Measurements from ENCODE around the gene ANKS1B. TPM values are rescaled to one million over a fixed set of nuclear protein-coding genes. Genes with fewer than 3 reads are reported as not detected.

ANKS1B gene
- total RNA-seq, 1 donor from 2014 or later: 5.6 TPM

DNA sequence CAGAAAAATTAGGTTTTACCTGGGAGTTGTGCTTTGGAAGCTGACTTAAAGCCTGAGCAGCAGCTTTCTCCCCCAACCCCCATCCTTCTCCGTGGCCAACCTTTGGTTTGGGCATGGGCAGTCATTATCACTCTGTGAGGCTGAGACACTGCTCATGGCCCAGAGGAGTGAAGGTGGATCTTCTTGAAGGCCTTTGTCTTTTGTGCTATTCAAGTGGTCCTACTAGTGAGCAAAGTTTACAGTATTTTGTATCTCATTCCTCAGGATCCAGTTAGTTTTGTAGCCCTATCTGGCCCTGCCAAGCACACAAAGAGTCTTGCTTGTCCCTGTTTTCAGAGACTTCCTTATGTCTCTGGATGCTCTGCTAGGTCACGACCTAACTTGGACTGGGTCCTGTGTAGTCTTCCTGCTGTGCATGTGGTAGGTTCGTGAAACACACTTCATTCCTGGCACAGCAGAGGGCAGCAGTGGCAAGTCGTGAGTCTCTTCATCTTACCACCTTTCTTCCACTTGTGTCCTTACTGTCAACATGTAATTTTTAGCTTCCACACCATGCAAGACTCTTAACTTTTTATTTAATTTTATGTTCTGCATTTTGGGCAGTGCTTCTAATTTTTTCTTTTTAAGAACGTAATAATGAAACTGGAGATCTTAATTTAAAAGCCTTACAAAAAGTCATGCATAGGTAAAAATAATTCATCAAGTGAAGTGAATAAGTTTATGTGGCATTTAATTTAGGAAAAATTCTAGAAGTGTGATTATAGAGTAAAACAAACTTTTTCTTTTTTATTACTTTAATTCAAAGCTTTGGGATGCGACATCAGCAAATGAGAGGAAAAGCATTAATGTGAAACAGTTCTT, 1285.9 kb downstream of the ANKS1B start:
- H3K36me3 Mint-ChIP-seq (ENCODE audit: low read depth): peaks cover 11% of the 10 kb centered on the region
- H3K9me3 Mint-ChIP-seq: no peaks in the 10 kb centered on the region
- H3K27me3 Mint-ChIP-seq (ENCODE audit: low read depth): no peaks in the 10 kb centered on the region
- TF ChIP-seq, protein P1, sequence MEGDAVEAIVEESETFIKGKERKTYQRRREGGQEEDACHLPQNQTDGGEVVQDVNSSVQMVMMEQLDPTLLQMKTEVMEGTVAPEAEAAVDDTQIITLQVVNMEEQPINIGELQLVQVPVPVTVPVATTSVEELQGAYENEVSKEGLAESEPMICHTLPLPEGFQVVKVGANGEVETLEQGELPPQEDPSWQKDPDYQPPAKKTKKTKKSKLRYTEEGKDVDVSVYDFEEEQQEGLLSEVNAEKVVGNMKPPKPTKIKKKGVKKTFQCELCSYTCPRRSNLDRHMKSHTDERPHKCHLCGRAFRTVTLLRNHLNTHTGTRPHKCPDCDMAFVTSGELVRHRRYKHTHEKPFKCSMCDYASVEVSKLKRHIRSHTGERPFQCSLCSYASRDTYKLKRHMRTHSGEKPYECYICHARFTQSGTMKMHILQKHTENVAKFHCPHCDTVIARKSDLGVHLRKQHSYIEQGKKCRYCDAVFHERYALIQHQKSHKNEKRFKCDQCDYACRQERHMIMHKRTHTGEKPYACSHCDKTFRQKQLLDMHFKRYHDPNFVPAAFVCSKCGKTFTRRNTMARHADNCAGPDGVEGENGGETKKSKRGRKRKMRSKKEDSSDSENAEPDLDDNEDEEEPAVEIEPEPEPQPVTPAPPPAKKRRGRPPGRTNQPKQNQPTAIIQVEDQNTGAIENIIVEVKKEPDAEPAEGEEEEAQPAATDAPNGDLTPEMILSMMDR (conservative IDR thresholded peaks at IDR 0.05): no peak
- H3K27ac Mint-ChIP-seq (ENCODE audit: unreplicated experiment): no peak overlapping the region
- DNase-seq (ENCODE audit: low read depth, low spot score): no peak
- peaks cover 13% of the 10 kb centered on the region for H3K4me1 Mint-ChIP-seq
- no peak overlapping the region for H3K4me3 Mint-ChIP-seq

DNA sequence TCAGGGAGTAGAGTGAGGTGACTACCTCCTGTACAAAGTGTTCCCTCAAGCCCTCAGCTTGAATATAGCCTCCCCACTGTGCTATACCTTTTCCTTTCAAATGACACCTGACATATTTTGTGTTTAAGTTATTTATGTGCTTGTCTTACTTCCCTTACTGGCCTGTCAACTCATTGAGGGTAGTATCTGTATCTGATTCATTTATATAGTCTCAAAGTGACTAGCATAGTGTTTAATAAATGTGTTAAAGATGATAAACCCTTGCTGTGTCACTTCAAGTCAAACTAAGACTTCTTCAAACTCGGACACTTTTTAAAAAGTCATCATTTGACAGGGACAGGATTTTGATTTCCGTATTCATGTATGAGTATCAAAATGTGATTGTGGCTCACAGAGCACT, 1287.5 kb downstream of the ANKS1B start:
- Mint-ChIP-seq H3K4me3 (no peak overlapping the region), H3K4me1 (peaks cover 13% of the 10 kb centered on the region), H3K27me3 (ENCODE audit: low read depth) (no peaks in the 10 kb centered on the region), H3K36me3 (ENCODE audit: low read depth) (peaks cover 11% of the 10 kb centered on the region), H3K27ac (ENCODE audit: unreplicated experiment) (no peak overlapping the region), H3K9me3 (no peaks in the 10 kb centered on the region)
- no peak for DNase-seq (ENCODE audit: low read depth, low spot score)
- TF ChIP-seq, protein P1 (conservative IDR thresholded peaks at IDR 0.05): no peak

DNA sequence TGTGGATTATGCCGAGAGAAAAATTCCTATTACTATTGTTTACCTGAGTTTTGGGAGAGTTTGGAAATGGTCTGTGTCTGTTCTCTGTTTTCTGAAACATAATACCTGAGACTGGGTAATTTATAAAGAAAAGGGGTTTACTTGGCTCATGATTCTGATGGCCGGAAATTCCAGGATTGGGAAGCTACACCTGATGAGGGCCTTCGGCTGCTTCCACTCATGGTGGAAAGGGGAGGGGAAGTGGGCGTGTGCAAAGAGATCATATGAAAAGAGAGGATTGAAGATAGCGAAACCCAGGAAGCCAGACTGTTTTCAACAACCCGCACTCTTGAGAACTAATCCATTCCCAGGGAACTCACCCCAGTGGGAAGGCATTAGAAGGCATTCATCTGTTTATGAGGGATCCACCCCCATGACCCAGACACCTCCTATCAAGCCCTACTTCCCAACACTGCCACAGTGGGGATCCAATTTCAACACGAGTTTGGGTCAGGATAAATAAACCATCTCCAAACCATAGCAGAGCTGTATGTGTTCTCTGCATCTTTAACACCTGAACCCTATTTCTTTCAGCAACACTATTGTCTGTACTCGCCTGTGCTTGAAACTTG, 1288.6 kb downstream of the ANKS1B start:
- H3K4me1 Mint-ChIP-seq: peaks cover 13% of the 10 kb centered on the region
- H3K9me3 Mint-ChIP-seq: no peaks in the 10 kb centered on the region
- TF ChIP-seq, protein P1 (conservative IDR thresholded peaks at IDR 0.05): no peak
- no peaks in the 10 kb centered on the region for H3K27me3 Mint-ChIP-seq (ENCODE audit: low read depth)
- H3K27ac Mint-ChIP-seq (ENCODE audit: unreplicated experiment): peak overlapping the region; percentile 36
- DNase-seq (ENCODE audit: low read depth, low spot score): no peak
- peaks cover 11% of the 10 kb centered on the region for H3K36me3 Mint-ChIP-seq (ENCODE audit: low read depth)
- no peak overlapping the region for H3K4me3 Mint-ChIP-seq

DNA sequence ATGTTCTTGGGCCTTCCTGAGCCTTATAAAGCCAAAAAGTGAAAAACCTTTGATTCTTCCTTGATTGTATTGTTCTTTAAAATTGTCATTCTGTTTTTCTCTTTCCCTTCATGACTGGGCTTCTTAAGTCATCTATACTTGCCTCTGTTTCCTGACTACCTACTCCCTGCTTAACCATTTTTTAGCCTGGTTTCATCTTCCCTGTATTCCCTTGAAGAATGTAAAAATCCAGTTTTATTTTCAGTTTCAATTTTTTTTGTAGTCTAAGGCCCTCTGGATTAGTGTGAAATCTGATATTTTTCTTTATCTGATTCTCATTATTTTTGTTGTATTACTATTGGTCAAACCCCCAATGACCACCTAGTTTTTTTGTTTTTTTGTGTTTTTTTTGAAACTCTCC, 1293.4 kb downstream of the ANKS1B start:
- peaks cover 22% of the 10 kb centered on the region for H3K36me3 Mint-ChIP-seq (ENCODE audit: low read depth)
- H3K27me3 Mint-ChIP-seq (ENCODE audit: low read depth): no peaks in the 10 kb centered on the region
- TF ChIP-seq, protein P1 (conservative IDR thresholded peaks at IDR 0.05): no peak
- no peak overlapping the region for H3K4me3 Mint-ChIP-seq
- no peaks in the 10 kb centered on the region for H3K9me3 Mint-ChIP-seq
- no peak for DNase-seq (ENCODE audit: low read depth, low spot score)
- H3K4me1 Mint-ChIP-seq: peaks cover 4% of the 10 kb centered on the region
- no peak overlapping the region for H3K27ac Mint-ChIP-seq (ENCODE audit: unreplicated experiment)

DNA sequence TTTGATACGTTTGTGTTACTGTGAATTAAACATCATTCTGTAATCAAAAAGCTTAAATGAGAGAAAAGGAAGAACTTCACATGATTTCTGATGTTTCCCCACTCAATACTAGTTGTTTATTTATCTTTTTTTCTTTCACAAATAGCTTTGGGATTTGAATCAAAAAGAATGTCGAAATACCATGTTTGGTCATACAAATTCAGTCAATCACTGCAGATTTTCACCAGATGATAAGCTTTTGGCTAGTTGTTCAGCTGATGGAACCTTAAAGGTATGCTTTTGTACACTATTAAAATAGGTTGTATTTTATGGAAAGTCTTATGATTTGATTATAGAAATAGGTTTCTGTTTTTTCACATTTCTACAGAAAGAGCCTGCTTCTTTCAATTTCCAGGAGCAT, 1298.1 kb downstream of the ANKS1B start:
- no peak for DNase-seq (ENCODE audit: low read depth, low spot score)
- Mint-ChIP-seq H3K9me3 (no peaks in the 10 kb centered on the region), H3K4me1 (no peaks in the 10 kb centered on the region), H3K36me3 (ENCODE audit: low read depth) (peaks cover 22% of the 10 kb centered on the region), H3K4me3 (no peak overlapping the region), H3K27ac (ENCODE audit: unreplicated experiment) (no peak overlapping the region), H3K27me3 (ENCODE audit: low read depth) (no peaks in the 10 kb centered on the region)
- TF ChIP-seq, protein P1 (conservative IDR thresholded peaks at IDR 0.05): no peak

Other genes with a start within 250 kb of the ANKS1B start
- 17.8 and 19.0 TPM in 2 replicates for gene BLTP3B, start 157.9 kb upstream of the ANKS1B start, total RNA-seq
- gene ACTR6, start 215.9 kb upstream of the ANKS1B start, total RNA-seq: 36.3 and 38.2 TPM in 2 replicates